Measurements from ENCODE around the gene ATP6V0B.

ATP6V0B gene

DNA sequence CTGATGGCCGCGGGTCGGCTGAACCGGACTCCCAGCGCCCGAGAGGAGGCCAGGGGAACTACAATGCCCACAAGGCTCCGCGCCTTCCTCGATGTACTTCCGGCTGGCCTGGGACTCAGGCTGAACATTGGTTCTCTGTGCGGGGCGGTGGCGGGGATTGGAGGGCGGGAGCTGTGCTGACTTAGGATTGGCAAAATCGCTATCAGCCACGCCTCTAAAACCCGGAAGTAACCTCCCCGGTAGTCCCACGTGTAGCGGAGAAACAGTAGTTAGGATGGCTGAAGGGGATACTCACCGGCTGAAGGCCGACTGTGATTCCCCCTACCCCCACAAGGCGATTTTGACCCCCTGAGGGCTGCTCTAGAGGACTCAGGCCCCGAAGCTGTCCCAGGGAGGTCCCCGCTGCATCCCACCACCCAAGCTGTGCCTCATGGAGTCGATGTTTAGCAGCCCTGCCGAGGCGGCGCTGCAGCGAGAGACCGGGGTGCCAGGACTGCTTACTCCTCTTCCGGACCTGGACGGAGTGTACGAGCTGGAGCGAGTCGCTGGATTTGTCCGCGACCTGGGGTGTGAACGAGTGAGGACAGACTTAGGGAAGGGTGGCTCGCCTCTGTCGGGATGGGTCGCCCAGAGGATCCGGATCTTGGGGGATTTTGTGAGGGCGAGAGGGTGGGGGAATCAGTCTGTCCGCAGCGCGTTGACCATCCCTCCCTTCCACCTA is 4.9 kb upstream of the ATP6V0B start, which contains the start of gene DPH2:
TSS of gene DPH2 (plus strand) at position 265 of the 721 bp plus-strand sequence. CDS start at position 431, 166 bp downstream.
- Histone ChIP-seq H3K9me2 (replicated peaks; ENCODE audit: low read depth, low read length) (no peaks in the 10 kb centered on the region), H3K9ac (ENCODE audit: low read depth, low read length, poor library complexity, severe bottlenecking) (peak within 1 kb of the TSS; percentile 74), H3K36me3 (ENCODE audit: insufficient read depth, low read length) (no peaks in the 10 kb centered on the region), H3F3A (ENCODE audit: low read depth) (no peaks in the 10 kb centered on the region; the same call in 1 of the 2 replicates), H3K4me2 (ENCODE audit: low read depth, low read length, poor library complexity, severe bottlenecking) (peak within 1 kb of the TSS; percentile 97), H3K27me3 (ENCODE audit: insufficient read depth, low read length, poor library complexity, severe bottlenecking) (no peaks in the 10 kb centered on the region), H3K4me3 (ENCODE audit: low read length, poor library complexity, severe bottlenecking) (peak within 1 kb of the TSS; percentile 97), H3K4me1 (ENCODE audit: insufficient read depth, low read length, poor library complexity, severe bottlenecking) (peaks cover 16% of the 10 kb centered on the region), H2AFZ (ENCODE audit: low read length) (peak within 1 kb of the TSS; percentile 83), H4K20me1 (ENCODE audit: insufficient read depth, low read length, poor library complexity, severe bottlenecking) (no peaks in the 10 kb centered on the region), H3K9me3 (ENCODE audit: insufficient read depth, low read depth, low read length) (no peaks in the 10 kb centered on the region), H3K79me2 (ENCODE audit: insufficient read depth, low read length) (peaks cover 13% of the 10 kb centered on the region)
- no peak for TF ChIP-seq EZH2phosphoT487 (IDR thresholded peaks at IDR 0.05; ENCODE audit: borderline replicate concordance)
- TF ChIP-seq, protein P1, sequence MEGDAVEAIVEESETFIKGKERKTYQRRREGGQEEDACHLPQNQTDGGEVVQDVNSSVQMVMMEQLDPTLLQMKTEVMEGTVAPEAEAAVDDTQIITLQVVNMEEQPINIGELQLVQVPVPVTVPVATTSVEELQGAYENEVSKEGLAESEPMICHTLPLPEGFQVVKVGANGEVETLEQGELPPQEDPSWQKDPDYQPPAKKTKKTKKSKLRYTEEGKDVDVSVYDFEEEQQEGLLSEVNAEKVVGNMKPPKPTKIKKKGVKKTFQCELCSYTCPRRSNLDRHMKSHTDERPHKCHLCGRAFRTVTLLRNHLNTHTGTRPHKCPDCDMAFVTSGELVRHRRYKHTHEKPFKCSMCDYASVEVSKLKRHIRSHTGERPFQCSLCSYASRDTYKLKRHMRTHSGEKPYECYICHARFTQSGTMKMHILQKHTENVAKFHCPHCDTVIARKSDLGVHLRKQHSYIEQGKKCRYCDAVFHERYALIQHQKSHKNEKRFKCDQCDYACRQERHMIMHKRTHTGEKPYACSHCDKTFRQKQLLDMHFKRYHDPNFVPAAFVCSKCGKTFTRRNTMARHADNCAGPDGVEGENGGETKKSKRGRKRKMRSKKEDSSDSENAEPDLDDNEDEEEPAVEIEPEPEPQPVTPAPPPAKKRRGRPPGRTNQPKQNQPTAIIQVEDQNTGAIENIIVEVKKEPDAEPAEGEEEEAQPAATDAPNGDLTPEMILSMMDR (conservative IDR thresholded peaks at IDR 0.05; ENCODE audit: low read length) = no peak

- Histone ChIP-seq H3K4me1 (ENCODE audit: insufficient read depth, low read length, poor library complexity, severe bottlenecking) (peaks cover 16% of the 10 kb centered on the region), H3K9me3 (ENCODE audit: insufficient read depth, low read depth, low read length) (no peaks in the 10 kb centered on the region), H4K20me1 (ENCODE audit: insufficient read depth, low read length, poor library complexity, severe bottlenecking) (peaks cover 5% of the 10 kb centered on the region), H3K9ac (ENCODE audit: low read depth, low read length, poor library complexity, severe bottlenecking) (peak overlapping the region; percentile 74), H3K4me3 (ENCODE audit: low read length, poor library complexity, severe bottlenecking) (peak overlapping the region; percentile 97), H3K79me2 (ENCODE audit: insufficient read depth, low read length) (peaks cover 19% of the 10 kb centered on the region), H2AFZ (ENCODE audit: low read length) (no peak overlapping the region), H3F3A (ENCODE audit: low read depth) (no peaks in the 10 kb centered on the region; the same call in 1 of the 2 replicates), H3K9me2 (replicated peaks; ENCODE audit: low read depth, low read length) (no peaks in the 10 kb centered on the region), H3K36me3 (ENCODE audit: insufficient read depth, low read length) (no peaks in the 10 kb centered on the region), H3K4me2 (ENCODE audit: low read depth, low read length, poor library complexity, severe bottlenecking) (peak overlapping the region; percentile 97), H3K27me3 (ENCODE audit: insufficient read depth, low read length, poor library complexity, severe bottlenecking) (no peaks in the 10 kb centered on the region)
- TF ChIP-seq, protein P1 (conservative IDR thresholded peaks at IDR 0.05; ENCODE audit: low read length) = no peak
- no peak for TF ChIP-seq EZH2phosphoT487 (IDR thresholded peaks at IDR 0.05; ENCODE audit: borderline replicate concordance)
Observed at GRCh38 chr1:43970502-43970901, 4.3 kb upstream of the ATP6V0B start.

DNA sequence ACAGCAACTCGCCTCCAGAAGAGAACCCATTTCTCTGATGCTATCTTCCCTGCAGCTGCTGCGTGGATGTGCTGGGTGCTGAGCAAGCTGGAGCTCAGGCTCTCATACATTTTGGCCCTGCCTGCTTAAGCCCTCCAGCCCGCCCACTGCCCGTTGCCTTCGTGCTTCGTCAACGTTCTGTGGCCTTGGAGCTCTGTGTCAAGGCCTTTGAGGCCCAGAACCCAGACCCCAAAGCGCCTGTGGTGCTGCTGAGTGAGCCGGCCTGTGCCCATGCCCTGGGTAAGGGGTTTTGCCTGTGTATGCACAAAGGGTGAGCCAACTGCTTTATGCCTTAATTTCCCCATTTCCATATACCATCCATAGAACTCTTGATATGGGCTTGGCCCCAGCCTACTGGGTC is 3.8 kb upstream of the ATP6V0B start:
- H3K9me3 ChIP-seq (ENCODE audit: insufficient read depth, low read depth, low read length) = no peaks in the 10 kb centered on the region
- TF ChIP-seq, protein P1 (conservative IDR thresholded peaks at IDR 0.05; ENCODE audit: low read length) = no peak
- TF ChIP-seq EZH2phosphoT487 (IDR thresholded peaks at IDR 0.05; ENCODE audit: borderline replicate concordance) = no peak
- H3K27me3 ChIP-seq (ENCODE audit: insufficient read depth, low read length, poor library complexity, severe bottlenecking) = no peaks in the 10 kb centered on the region
- peak overlapping the region; percentile 97 for H3K4me2 ChIP-seq (ENCODE audit: low read depth, low read length, poor library complexity, severe bottlenecking)
- peaks cover 23% of the 10 kb centered on the region for H3K79me2 ChIP-seq (ENCODE audit: insufficient read depth, low read length)
- peak overlapping the region; percentile 97 for H3K4me3 ChIP-seq (ENCODE audit: low read length, poor library complexity, severe bottlenecking)
- no peaks in the 10 kb centered on the region; the same call in 1 of the 2 replicates for H3F3A ChIP-seq (ENCODE audit: low read depth)
- H4K20me1 ChIP-seq (ENCODE audit: insufficient read depth, low read length, poor library complexity, severe bottlenecking) = peaks cover 9% of the 10 kb centered on the region
- no peaks in the 10 kb centered on the region for H3K9me2 ChIP-seq (replicated peaks; ENCODE audit: low read depth, low read length)
- H3K9ac ChIP-seq (ENCODE audit: low read depth, low read length, poor library complexity, severe bottlenecking) = peak overlapping the region; percentile 74
- peaks cover 20% of the 10 kb centered on the region for H3K4me1 ChIP-seq (ENCODE audit: insufficient read depth, low read length, poor library complexity, severe bottlenecking)
- no peak overlapping the region for H2AFZ ChIP-seq (ENCODE audit: low read length)
- H3K36me3 ChIP-seq (ENCODE audit: insufficient read depth, low read length) = no peaks in the 10 kb centered on the region

Measured in Loucy (cell line).